ENCODE data around the gene RTN1.

RTN1 gene

GRCh38 chr14:59622631-59623030 lies 247.9 kb downstream of the RTN1 start:
- no peak for DNase-seq

- DNase-seq: no peak
Observed at GRCh38 chr14:59619061-59619460, 251.5 kb downstream of the RTN1 start.

- no peak for DNase-seq
Observed at GRCh38 chr14:59601056-59601455, 269.5 kb downstream of the RTN1 start.

- DNase-seq: no peak
Observed at GRCh38 chr14:59600211-59600945, 270.2 kb downstream of the RTN1 start.

- no peak for DNase-seq
Observed at GRCh38 chr14:59595071-59595470, 275.5 kb downstream of the RTN1 start.

- no peak for DNase-seq
Observed at GRCh38 chr14:59591641-59592370, 278.8 kb downstream of the RTN1 start.

GRCh38 chr14:59588101-59588500 lies 282.5 kb downstream of the RTN1 start:
- no peak for DNase-seq

- DNase-seq: no peak
Observed at GRCh38 chr14:59585891-59586554, 284.6 kb downstream of the RTN1 start.

- DNase-seq: no peak
Observed at GRCh38 chr14:59583755-59584154, 286.8 kb downstream of the RTN1 start.

GRCh38 chr14:59582845-59583509 lies 287.6 kb downstream of the RTN1 start:
- no peak for DNase-seq

- DNase-seq: no peak
Observed at GRCh38 chr14:59582161-59582560, 288.4 kb downstream of the RTN1 start.

GRCh38 chr14:59580911-59581310 lies 289.7 kb downstream of the RTN1 start:
- no peak for DNase-seq

GRCh38 chr14:59576332-59577294 lies 294.0 kb downstream of the RTN1 start, which contains the start of gene CCDC175:
Gene CCDC175 (minus strand): TSS chr14:59576812. CDS start chr14:59576775, 37 bp downstream.
- peak; percentile 86 for DNase-seq

GRCh38 chr14:59570122-59570521 lies 300.5 kb downstream of the RTN1 start:
- DNase-seq: peak; percentile 48

- DNase-seq: no peak
Observed at GRCh38 chr14:59566725-59567124, 303.9 kb downstream of the RTN1 start.

- no peak for DNase-seq
Observed at GRCh38 chr14:59566296-59566695, 304.3 kb downstream of the RTN1 start.

- DNase-seq: no peak
Observed at GRCh38 chr14:59565087-59565486, 305.5 kb downstream of the RTN1 start.

GRCh38 chr14:59564366-59564765 lies 306.2 kb downstream of the RTN1 start:
- no peak for DNase-seq

GRCh38 chr14:59547310-59547709 lies 323.3 kb downstream of the RTN1 start:
- no peak for DNase-seq
